Middle frontal gyrus (tissue), 1 donor: Measurements from ENCODE around the gene CBLB.
"Not testable (repeated sequence)": the region's sequence is repeated elsewhere in the genome, so short reads cannot be mapped to it uniquely, and the experiment has no call there.

Experiments
- DNase-seq: peaks from one replicate; pipeline ENCODE4 v3.0.0-alpha.2; 2015; ENCODE audit warnings: low spot score; ENCODE audit errors: extremely low spot score

Gene CBLB

GRCh38 chr3:105822171-105823123 lies 46.4 kb downstream of the CBLB start:
- no peak for DNase-seq

DNA sequence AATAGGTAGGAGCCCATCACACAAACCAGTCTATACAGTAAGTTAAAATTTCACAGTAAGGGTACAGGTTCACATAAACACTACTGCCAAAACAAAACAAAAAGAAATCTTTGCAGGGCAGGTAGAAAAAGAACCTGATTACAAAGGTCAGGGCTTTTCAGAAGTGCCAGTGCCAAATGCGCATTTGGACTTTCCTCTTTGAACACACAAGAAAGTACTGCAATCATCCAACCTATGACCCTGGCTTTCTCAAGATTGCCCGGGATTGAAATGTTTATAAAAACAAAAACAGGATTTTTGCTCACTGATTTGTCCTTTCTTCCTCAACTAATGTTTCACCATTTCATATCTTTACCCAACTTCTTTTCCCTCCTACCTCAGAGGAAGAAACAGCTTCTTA lies 47.4 kb downstream of the CBLB start:
- DNase-seq = no peak

- no peak for DNase-seq
Measured at GRCh38 chr3:105816833-105817232, 52.0 kb downstream of the CBLB start.

GRCh38 chr3:105815331-105815730 lies 53.5 kb downstream of the CBLB start:
- DNase-seq = not testable (repeated sequence)

GRCh38 chr3:105813710-105814109 lies 55.1 kb downstream of the CBLB start:
- no peak for DNase-seq

GRCh38 chr3:105812194-105812586 lies 56.6 kb downstream of the CBLB start:
- DNase-seq = no peak

GRCh38 chr3:105811518-105812193 lies 57.2 kb downstream of the CBLB start:
- no peak for DNase-seq

DNA sequence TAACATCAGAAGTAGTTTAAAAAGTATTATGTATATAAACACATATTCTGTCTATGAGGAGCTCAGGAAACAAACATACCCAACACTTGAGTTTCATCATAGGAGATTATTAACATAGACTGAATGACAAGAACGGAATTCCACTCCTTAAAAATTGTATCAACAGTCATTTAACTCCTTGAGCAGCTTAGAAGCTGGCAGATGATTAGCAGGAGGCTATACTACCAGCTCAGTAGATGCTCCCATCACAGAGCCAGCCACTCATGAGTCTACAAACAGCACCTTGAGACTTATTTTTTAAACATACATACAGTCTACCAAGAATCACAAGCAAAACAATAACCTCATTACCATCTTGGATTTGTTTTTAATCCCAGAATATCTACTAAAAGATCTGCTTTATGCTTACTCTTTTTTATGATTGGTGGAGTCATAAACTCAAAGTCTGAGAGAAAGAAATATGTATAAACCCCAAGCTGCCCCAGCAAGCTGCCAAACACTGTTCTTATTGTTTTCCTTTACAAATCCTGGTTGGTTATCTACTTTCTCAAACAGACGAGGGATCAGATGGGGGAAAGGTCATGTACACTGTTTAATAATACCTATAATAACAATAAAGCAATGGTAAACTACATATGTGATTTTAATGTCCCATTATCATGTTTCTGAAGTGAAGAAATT lies 59.5 kb downstream of the CBLB start:
- no peak for DNase-seq

GRCh38 chr3:105807701-105808100 lies 61.1 kb downstream of the CBLB start:
- no peak for DNase-seq

- no peak for DNase-seq
Measured at GRCh38 chr3:105807146-105807545, 61.7 kb downstream of the CBLB start.

DNA sequence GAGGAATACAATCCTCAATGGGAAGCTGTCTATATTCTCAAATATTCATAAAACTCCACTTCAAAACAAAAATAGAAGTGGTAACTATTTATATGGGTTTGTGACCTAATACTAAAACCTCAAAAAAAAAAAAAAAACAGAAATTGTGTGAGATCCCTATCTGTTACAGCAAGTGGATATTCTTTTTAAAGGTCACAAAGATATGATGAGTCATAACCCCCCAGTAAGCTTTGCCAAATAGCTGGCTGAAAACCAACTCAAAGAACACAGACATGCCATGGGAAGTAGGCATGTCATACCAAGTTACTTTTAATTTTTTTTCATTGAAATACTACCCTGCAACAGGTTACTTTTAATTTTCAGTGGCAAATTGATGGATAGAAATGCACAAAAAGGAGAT lies 62.5 kb downstream of the CBLB start:
- DNase-seq = no peak

DNA sequence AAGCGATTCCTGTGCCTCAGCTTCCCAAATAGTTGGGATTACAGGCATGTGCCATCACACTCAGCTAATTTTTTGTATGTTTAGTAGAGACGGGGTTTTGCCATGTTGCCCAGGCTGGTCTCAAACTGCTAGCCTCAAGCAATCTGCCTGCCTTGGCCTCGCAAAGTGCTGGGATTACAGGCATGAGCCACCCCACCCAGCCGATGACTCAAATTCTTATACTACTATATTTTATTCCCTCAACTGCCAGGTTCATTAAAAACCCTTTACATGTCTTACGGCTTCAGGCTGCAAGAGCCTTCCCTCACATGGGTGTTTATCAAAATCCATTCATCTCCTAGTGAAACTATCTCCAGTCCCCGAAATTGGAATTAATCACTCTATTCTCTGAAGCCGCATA lies 63.4 kb downstream of the CBLB start:
- no peak for DNase-seq

DNA sequence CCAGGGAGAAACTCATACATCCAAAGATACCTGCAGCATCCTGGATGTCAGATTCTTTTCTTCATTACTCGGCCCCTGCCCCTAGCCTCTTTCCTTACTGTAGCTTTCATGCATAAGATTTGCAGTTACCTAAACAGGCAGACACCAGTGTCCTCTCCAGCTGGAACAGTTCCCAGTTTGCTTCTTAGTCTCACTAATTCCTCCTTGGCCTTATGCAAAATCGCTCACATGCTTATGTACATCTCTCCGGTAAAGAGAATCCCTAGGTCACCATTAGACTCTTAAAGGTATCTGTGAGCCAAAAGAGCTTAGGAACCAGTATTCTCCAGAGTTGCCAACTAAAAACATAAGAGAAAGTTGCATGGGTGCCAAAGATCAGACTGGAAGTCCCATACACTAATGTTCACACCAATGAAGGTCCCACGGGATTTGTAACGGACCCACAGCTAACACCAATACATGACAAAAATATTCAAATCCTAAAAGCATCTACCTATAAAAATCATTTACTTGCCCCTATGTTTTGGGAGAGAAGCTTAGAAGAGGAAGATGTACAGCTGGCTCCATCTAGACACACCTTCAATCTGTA lies 66.6 kb downstream of the CBLB start:
- no peak for DNase-seq

GRCh38 chr3:105801397-105801796 lies 67.4 kb downstream of the CBLB start:
- DNase-seq = no peak

DNA sequence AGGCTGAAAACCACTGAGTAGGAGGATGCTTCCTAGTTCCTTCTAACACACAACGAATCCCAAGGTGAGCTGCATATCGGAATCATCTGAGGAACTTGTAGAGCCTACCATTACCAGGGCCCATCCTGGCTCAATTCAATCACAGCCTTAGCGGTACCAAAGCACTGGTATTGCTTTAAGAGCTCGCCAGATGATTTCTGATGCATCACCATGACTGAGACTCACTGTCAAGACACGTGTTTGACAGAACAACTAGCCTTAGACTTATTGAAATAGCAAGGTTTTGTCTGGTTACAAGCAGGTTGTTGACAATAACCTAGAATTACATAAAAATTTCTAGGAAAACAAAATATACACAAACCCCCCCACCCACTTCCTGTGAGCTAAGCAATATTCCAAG lies 68.5 kb downstream of the CBLB start:
- no peak for DNase-seq

DNA sequence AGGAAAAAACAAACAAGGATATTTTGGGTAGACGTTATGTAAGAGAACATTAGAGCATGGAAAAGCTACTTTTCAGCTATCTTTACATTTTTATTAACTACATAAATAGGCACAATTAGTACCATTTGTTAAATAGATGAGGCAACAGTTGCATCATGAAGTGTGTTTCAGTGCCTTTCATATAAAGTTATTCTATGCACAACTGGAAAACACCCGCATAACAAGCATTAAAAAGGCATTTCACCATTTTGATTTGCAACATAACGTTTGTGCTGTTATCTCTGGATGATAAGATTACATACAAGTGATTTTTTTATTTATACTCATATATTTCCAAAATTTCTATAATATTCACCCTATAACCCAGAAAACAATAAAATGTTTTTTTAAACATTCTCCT lies 69.5 kb downstream of the CBLB start:
- no peak for DNase-seq

- no peak for DNase-seq
Measured at GRCh38 chr3:105798381-105798934, 70.4 kb downstream of the CBLB start.

DNA sequence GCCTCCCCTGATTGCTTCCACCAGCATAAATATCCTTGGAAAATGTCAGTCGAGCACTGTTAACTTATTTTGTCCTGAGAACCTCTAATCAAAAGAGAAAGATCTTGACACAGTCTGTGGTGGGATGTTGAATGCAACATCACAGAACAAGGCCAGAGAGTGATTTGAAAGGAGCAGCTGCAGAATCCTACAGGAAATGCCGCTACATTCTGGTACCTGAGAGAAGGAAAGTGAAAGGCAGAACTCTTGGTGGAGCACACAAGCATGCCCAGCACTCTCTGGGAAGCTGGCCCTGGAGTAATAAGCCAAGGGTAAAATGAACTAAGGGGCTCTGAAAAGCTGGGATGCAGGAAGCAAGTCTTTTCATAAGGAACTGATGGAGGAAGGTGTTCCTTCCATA lies 75.8 kb downstream of the CBLB start:
- DNase-seq = no peak

DNA sequence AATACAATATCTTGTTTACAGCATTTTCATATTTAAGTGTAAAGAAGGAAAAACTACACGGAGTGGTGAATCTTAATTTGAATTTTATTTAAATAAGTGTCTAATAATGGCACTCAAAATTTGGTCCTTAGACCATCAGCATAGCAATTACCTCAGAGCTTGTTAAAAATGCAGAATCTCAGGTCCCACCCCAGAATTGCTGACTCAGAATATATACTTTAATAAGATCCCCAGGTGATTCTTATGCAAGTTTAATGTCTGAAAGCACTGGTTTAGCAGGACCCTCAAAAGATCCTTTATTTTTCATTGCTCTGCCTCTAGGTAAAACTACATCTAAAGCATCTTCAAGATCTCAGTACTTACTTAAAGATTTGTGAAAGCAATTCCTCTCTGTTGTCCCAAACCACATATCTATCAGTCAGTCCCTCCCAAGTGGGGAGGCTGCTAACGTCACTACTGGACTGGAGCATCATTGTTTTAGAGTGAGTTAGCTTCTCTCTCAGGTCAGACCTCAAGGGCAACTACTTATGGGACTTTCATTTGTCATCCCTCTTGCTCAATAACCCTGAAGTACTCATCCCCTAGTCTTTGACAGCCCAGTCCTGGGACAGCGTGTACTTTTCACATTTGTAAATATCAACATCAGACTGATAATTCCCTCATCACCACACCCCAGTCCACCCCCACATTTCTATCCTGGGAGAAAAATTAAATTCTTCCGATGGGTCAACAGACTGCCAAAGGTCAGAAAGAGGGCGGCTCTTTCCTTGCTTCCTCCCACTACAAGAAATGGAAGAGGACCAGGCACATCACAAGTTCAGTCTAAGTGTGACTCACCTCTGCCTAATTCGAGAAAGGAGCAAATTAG lies 76.7 kb downstream of the CBLB start:
- no peak for DNase-seq

GRCh38 chr3:105791131-105791530 lies 77.7 kb downstream of the CBLB start:
- no peak for DNase-seq
